H1 (cell line): ENCODE measurements around the gene STT3B. TPM values are rescaled to one million over a fixed set of nuclear protein-coding genes. Genes with fewer than 3 reads are reported as not detected.

ENCODE experiments used
- MAX ChIP-seq: IDR thresholded peaks from 2 replicates; pipeline ENCODE4 v1.6.1; 2012; ENCODE audit warnings: inconsistent platforms
- RBBP5 ChIP-seq: IDR thresholded peaks from 2 replicates; pipeline ENCODE4 v1.7.1; 2012; ENCODE audit warnings: low read depth, mild to moderate bottlenecking, inconsistent platforms, low read length, moderate library complexity, borderline replicate concordance
- polyA plus RNA-seq, 7 experiments: library from polyadenylated mRNA; depleted of rRNA in 3 of 7; stranded (reverse) in 5 of 7; unstranded in 2 of 7; fragments of >200 nt in 5 of 7; fragments of 200-250 nt in 2 of 7; gene quantifications; 1 replicate in 5 of 7; 2 replicates in 1 of 7; 4 replicates in 1 of 7; pipeline versions ENCODE4 v1.2.1 to v1.2.3, GENCODE V29; 2011 to 2013; ENCODE audit warnings: missing spikeins in 2 of 7, mixed read lengths in 2 of 7
- total RNA-seq: library from RNA; stranded (reverse); fragmentation: NEBNext Ultra II Directional; extraction: Animal tissue kit (Norgen Biotek cat#: 25700); gene quantifications from 2 replicates; pipeline ENCODE4 v1.2.1, GENCODE V29; 2021

STT3B gene
- total and polyA plus RNA-seq, 2 of the 8 experiments (the other 6 are each of a cell fraction or from before 2014, with no cell fraction given) = 43.5 to 134 TPM

GRCh38 chr3:31622636-31623288 lies 90.0 kb downstream of the STT3B start (continued):
- no peak for TF ChIP-seq RBBP5
- no peak for TF ChIP-seq MAX
